ENCODE measurements around the gene MAP4K1. TPM values are rescaled to one million over a fixed set of nuclear protein-coding genes. Genes with fewer than 3 reads are reported as not detected.
"Not testable (repeated sequence)": the region's sequence is repeated elsewhere in the genome, so short reads cannot be mapped to it uniquely, and the experiment has no call there.

MAP4K1 gene
- total RNA-seq, 1 donor from 2014 or later = not detected

DNA sequence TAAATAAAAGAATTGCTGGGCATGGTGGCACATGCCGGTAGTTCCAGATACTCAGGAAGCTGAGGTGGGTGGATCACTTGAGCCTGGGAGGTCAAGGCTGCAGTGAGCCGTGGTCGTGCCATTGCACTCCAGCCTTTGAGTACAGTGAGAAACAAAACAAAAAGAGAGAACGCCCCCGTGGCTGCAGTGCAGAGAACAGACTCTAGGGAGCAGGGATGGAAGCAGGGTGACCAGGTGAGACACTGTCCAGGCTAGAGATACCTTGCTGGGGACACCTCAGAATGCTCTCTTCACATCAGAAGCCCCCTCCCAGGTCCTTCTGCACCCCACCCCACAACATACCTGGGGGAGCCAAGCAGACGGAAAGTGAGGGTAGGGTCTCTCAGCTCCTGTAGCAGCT is 24.8 kb downstream of the MAP4K1 start:
- TF ChIP-seq, protein P1, sequence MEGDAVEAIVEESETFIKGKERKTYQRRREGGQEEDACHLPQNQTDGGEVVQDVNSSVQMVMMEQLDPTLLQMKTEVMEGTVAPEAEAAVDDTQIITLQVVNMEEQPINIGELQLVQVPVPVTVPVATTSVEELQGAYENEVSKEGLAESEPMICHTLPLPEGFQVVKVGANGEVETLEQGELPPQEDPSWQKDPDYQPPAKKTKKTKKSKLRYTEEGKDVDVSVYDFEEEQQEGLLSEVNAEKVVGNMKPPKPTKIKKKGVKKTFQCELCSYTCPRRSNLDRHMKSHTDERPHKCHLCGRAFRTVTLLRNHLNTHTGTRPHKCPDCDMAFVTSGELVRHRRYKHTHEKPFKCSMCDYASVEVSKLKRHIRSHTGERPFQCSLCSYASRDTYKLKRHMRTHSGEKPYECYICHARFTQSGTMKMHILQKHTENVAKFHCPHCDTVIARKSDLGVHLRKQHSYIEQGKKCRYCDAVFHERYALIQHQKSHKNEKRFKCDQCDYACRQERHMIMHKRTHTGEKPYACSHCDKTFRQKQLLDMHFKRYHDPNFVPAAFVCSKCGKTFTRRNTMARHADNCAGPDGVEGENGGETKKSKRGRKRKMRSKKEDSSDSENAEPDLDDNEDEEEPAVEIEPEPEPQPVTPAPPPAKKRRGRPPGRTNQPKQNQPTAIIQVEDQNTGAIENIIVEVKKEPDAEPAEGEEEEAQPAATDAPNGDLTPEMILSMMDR (IDR thresholded peaks at IDR 0.05; ENCODE audit: insufficient read depth, low read length, severe bottlenecking) = no peak
- Histone ChIP-seq H3K36me3 (ENCODE audit: control insufficient read depth, insufficient read depth, low read length) (no peaks in the 10 kb centered on the region), H3K27me3 (ENCODE audit: control insufficient read depth, insufficient read depth, low read length) (no peaks in the 10 kb centered on the region), H3K4me3 (ENCODE audit: low read depth, low read length) (no peak overlapping the region)
- FAIRE-seq (no peak), DNase-seq (ENCODE audit: low read depth) (no peak)

DNA sequence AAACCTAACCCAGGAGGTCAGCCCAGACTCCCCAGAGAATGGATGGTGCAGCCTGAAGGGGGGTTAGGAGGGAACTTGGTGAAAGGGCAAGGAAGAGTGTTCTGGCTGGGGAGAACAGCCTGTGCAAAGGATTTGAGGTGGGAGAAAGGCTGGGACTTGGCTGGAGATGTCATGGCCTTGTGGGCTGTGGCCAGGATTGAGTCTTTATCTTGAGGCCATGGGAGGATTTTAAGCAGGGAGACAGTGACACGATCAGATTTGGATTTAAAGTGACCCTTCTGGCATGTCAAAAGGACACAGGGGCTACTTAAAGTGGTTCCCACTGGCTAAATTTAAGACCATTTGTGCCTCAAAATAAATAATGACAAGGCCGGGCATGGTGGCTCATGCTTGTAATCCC is 29.7 kb downstream of the MAP4K1 start:
- no peaks in the 10 kb centered on the region for H3K27me3 ChIP-seq (ENCODE audit: control insufficient read depth, insufficient read depth, low read length)
- DNase-seq (ENCODE audit: low read depth) = no peak
- no peak for FAIRE-seq
- TF ChIP-seq, protein P1 (IDR thresholded peaks at IDR 0.05; ENCODE audit: insufficient read depth, low read length, severe bottlenecking) = no peak
- H3K4me3 ChIP-seq (ENCODE audit: low read depth, low read length) = no peak overlapping the region
- no peaks in the 10 kb centered on the region for H3K36me3 ChIP-seq (ENCODE audit: control insufficient read depth, insufficient read depth, low read length)

- TF ChIP-seq, protein P1 (IDR thresholded peaks at IDR 0.05; ENCODE audit: insufficient read depth, low read length, severe bottlenecking) = no peak
- FAIRE-seq = no peak
- no peak overlapping the region for H3K4me3 ChIP-seq (ENCODE audit: low read depth, low read length)
Observed at GRCh38 chr19:38587562-38587961, 30.2 kb downstream of the MAP4K1 start.

GRCh38 chr19:38583985-38584305 is 33.8 kb downstream of the MAP4K1 start:
- no peaks in the 10 kb centered on the region for H3K36me3 ChIP-seq (ENCODE audit: control insufficient read depth, insufficient read depth, low read length)
- DNase-seq (ENCODE audit: low read depth) (no peak), FAIRE-seq (no peak)
- no peaks in the 10 kb centered on the region for H3K27me3 ChIP-seq (ENCODE audit: control insufficient read depth, insufficient read depth, low read length)
- H3K4me3 ChIP-seq (ENCODE audit: low read depth, low read length) = no peak overlapping the region
- TF ChIP-seq, protein P1 (IDR thresholded peaks at IDR 0.05; ENCODE audit: insufficient read depth, low read length, severe bottlenecking) = no peak

More at GRCh38 chr19:38587562-38587961, 30.2 kb downstream of the MAP4K1 start:
- Histone ChIP-seq H3K36me3 (ENCODE audit: control insufficient read depth, insufficient read depth, low read length) (no peaks in the 10 kb centered on the region), H3K27me3 (ENCODE audit: control insufficient read depth, insufficient read depth, low read length) (no peaks in the 10 kb centered on the region)
- no peak for DNase-seq (ENCODE audit: low read depth)

DNA sequence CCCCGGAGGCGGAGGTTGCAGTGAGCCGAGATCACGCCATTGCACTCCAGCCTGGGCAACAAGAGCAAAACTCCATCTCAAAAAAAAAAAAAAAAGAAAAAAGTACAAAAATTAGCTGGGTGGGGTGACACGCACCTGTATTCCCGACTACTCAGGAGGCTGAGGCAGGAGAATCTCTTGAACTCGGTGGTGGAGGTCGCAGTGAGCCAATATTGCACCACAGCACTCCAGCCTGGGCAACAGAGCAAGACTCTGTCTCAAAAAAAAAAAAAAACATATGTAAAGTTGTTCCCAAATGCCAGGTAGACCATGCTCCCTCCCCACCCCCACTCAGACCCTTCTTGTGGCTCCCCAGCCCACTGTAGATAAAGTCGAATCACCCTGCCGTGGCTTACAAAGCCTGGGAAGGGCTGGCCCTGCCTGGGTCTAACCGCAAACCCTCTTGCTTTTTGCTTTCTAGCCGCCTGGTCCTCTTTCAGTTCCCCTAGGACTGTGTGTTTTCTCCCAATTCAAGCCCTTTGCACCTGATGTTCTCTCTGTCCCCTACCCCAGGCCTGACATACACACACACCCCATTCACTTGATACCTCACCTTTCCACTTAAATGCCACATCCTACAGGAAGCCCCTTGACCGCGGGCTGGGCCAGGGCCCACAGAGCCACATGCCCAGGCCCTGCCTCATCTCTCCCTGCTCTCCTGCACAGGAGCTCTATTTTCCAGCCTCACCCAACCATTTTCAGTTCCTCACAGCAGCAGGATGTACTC is 34.4 kb downstream of the MAP4K1 start:
- no peak overlapping the region for H3K4me3 ChIP-seq (ENCODE audit: low read depth, low read length)
- no peaks in the 10 kb centered on the region for H3K27me3 ChIP-seq (ENCODE audit: control insufficient read depth, insufficient read depth, low read length)
- no peak for DNase-seq (ENCODE audit: low read depth)
- H3K36me3 ChIP-seq (ENCODE audit: control insufficient read depth, insufficient read depth, low read length) = no peaks in the 10 kb centered on the region
- no peak for FAIRE-seq
- TF ChIP-seq, protein P1 (IDR thresholded peaks at IDR 0.05; ENCODE audit: insufficient read depth, low read length, severe bottlenecking) = no peak

GRCh38 chr19:38580080-38580479 is 37.7 kb downstream of the MAP4K1 start:
- no peaks in the 10 kb centered on the region for H3K27me3 ChIP-seq (ENCODE audit: control insufficient read depth, insufficient read depth, low read length)
- no peak for FAIRE-seq
- TF ChIP-seq, protein P1 (IDR thresholded peaks at IDR 0.05; ENCODE audit: insufficient read depth, low read length, severe bottlenecking) = no peak
- H3K4me3 ChIP-seq (ENCODE audit: low read depth, low read length) = no peak overlapping the region
- no peaks in the 10 kb centered on the region for H3K36me3 ChIP-seq (ENCODE audit: control insufficient read depth, insufficient read depth, low read length)
- no peak for DNase-seq (ENCODE audit: low read depth)

- DNase-seq (ENCODE audit: low read depth) = peak; percentile 88
- H3K36me3 ChIP-seq (ENCODE audit: control insufficient read depth, insufficient read depth, low read length); H3K27me3 ChIP-seq (ENCODE audit: control insufficient read depth, insufficient read depth, low read length); H3K4me3 ChIP-seq (ENCODE audit: low read depth, low read length); FAIRE-seq: not testable (repeated sequence)
Observed at GRCh38 chr19:38579304-38579703, 38.4 kb downstream of the MAP4K1 start.

Data from bronchial epithelial cell (primary cell).